Measurements from ENCODE around the gene PHACTR1. TPM values are rescaled to one million over a fixed set of nuclear protein-coding genes. Genes with fewer than 3 reads are reported as not detected.

PHACTR1 gene
- total and polyA plus RNA-seq, 9 of the 15 experiments (the other 6 are each of a cell fraction or from before 2014, with no cell fraction given) = 11.5 to 32.6 (median 22.0) TPM

GRCh38 chr6:12842114-12842513 lies 125.5 kb downstream of the PHACTR1 start:
- Histone ChIP-seq H3K9me1 (ENCODE audit: control insufficient read depth, insufficient read depth, low read length) (no peaks in the 10 kb centered on the region), H2AFZ (ENCODE audit: low read depth, low read length) (no peak overlapping the region), H3K4me1 (replicated peaks in 1 of 2; ENCODE audit: control insufficient read depth in 2 of 2, insufficient read depth in 2 of 2, low read length in 2 of 2) (no peaks in the 10 kb centered on the region), H3K27me3 (ENCODE audit: control insufficient read depth in 2 of 2, insufficient read depth in 2 of 2, low read length in 2 of 2) (no peaks in the 10 kb centered on the region), H3K9me3 (replicated peaks; ENCODE audit: control insufficient read depth, insufficient read depth, low read depth, low read length) (no peaks in the 10 kb centered on the region), H4K20me1 (replicated peaks; ENCODE audit: control insufficient read depth, insufficient read depth, low read length) (no peaks in the 10 kb centered on the region), H3K27ac (ENCODE audit: extremely low read depth, low read depth, low read length) (no peak overlapping the region), H3K36me3 (ENCODE audit: control insufficient read depth, insufficient read depth, low read length) (no peaks in the 10 kb centered on the region), H3K79me2 (ENCODE audit: control insufficient read depth, insufficient read depth, low read length) (no peaks in the 10 kb centered on the region), H3K4me2 (ENCODE audit: insufficient read depth, low read length) (no peak overlapping the region), H3K4me3 (no peak overlapping the region), H3K9ac (ENCODE audit: insufficient read depth in 1 of 2, low read depth in 2 of 2, low read length in 2 of 2) (no peak overlapping the region)
- no peak for TF ChIP-seq SMARCA5 (IDR thresholded peaks at IDR 0.05)
- TF ChIP-seq PTBP1 (IDR thresholded peaks at IDR 0.05; ENCODE audit: low read depth, low read length) = no peak
- TF ChIP-seq RBM14 (IDR thresholded peaks at IDR 0.05; ENCODE audit: borderline replicate concordance, insufficient read depth, low read depth, low read length) = no peak
- no peak for TF ChIP-seq ARID3A (IDR thresholded peaks at IDR 0.05; ENCODE audit: borderline replicate concordance, low read depth, low read length)
- no peak for TF ChIP-seq ZNF133 (CRISPR knock-in tag; IDR thresholded peaks at IDR 0.05)
- no peak for TF ChIP-seq SMARCC2 (IDR thresholded peaks at IDR 0.05; ENCODE audit: low read depth)
- no peak for TF ChIP-seq FOXA1 (IDR thresholded peaks at IDR 0.05; ENCODE audit: borderline replicate concordance)
- no peak for TF ChIP-seq ZNF407 (IDR thresholded peaks at IDR 0.05; ENCODE audit: low read depth)
- no peak for TF ChIP-seq CCAR2 (IDR thresholded peaks at IDR 0.05; ENCODE audit: low read depth, low read length)
- intact Hi-C loops (cut with micrococcal nuclease) (no loop called here), in situ Hi-C loops (cut with MboI) (no loop called here)
- FAIRE-seq (no peak), ATAC-seq (no peak), DNase-seq (ENCODE audit: extremely low read depth in 1 of 4, low spot score in 3 of 4) (no peak)
- BruUV-seq (replicated peaks) = no TSS peak
- POLR2A ChIA-PET = interaction anchor here (0.6 kb wide), 1 partner anchor 32 kb away, joined by 3 read pairs; no protein-coding TSS in a partner anchor
- CTCF ChIA-PET (ENCODE audit: low intra/inter-chr PET ratio) = interaction anchor here (0.6 kb wide), 1 partner anchor 9 kb away, joined by 3 read pairs; no protein-coding TSS in a partner anchor
